Ovary (tissue), 3 donors: ENCODE results near the gene FILIP1L.

Source experiments
- CTCF ChIP-seq, 3 donors: fragments of 450-650 bp in 2 of 3; fragments of 200-600 bp in 1 of 3; IDR thresholded peaks; one replicate each; pipeline versions ENCODE4 v1.5.1 to v1.8.0; 2016 to 2022; ENCODE audit warnings: antibody characterized with exemption in 3 of 3, mild to moderate bottlenecking in 1 of 3
- EP300 ChIP-seq: sonication (generic); formaldehyde crosslinking; IDR thresholded peaks from one replicate; pipeline ENCODE4 v1.6.1; 2017; ENCODE audit warnings: antibody characterized with exemption
- POLR2A ChIP-seq: fragments of 450-650 bp; IDR thresholded peaks from one replicate; pipeline ENCODE4 v1.6.1; 2017; ENCODE audit warnings: antibody characterized with exemption, mild to moderate bottlenecking, moderate library complexity
- donor health status: DM: no; HTN: no; CAD: no.

- TF ChIP-seq POLR2A (no peak), EP300 (no peak), CTCF (IDR thresholded peaks at IDR 0.05) (no peak)
These were observed 250.0 kb downstream of the FILIP1L start for GRCh38 chr3:99864289-99864688.
